ENCODE measurements around the gene ADORA3. TPM values are rescaled to one million over a fixed set of nuclear protein-coding genes. Genes with fewer than 3 reads are reported as not detected.

The ADORA3 gene
- total RNA-seq, 2 donors from 2014 or later = 2.0 to 11.3 TPM

GRCh38 chr1:111517469-111518225 is 14.2 kb upstream of the ADORA3 start:
- no peaks in the 10 kb centered on the region for H3K27me3 ChIP-seq
- no peaks in the 10 kb centered on the region for H3K9me3 ChIP-seq
- H3K4me3 ChIP-seq = no peak overlapping the region
- DNase-seq (ENCODE audit: low spot score) = no peak
- H3K27ac ChIP-seq = peak overlapping the region; percentile 86 to 87
- TF ChIP-seq CTCF (IDR thresholded peaks at IDR 0.05) = no peak
- H3K36me3 ChIP-seq = no peaks in the 10 kb centered on the region
- peaks cover 0 to 56% of the 10 kb centered on the region in 2 donors for H3K4me1 ChIP-seq

GRCh38 chr1:111516005-111516535 is 12.6 kb upstream of the ADORA3 start:
- Histone ChIP-seq H3K4me1 (peaks cover 0 to 60% of the 10 kb centered on the region in 2 donors), H3K27ac (peak overlapping the region; percentile 86 to 87), H3K9me3 (no peaks in the 10 kb centered on the region), H3K27me3 (no peaks in the 10 kb centered on the region), H3K36me3 (no peaks in the 10 kb centered on the region), H3K4me3 (peak overlapping the region; percentile 14 to 48)
- peak; percentile 85 for DNase-seq (ENCODE audit: low spot score)
- TF ChIP-seq CTCF (IDR thresholded peaks at IDR 0.05) = peak in 1 of 2 donors; percentile 46

- H3K36me3 ChIP-seq = no peaks in the 10 kb centered on the region
- H3K9me3 ChIP-seq = no peaks in the 10 kb centered on the region
- peak overlapping the region; percentile 14 to 48 for H3K4me3 ChIP-seq
- no peak for TF ChIP-seq CTCF (IDR thresholded peaks at IDR 0.05)
- DNase-seq (ENCODE audit: low spot score) = peak; percentile 82
- peak overlapping the region; percentile 86 to 87 for H3K27ac ChIP-seq
- no peaks in the 10 kb centered on the region for H3K27me3 ChIP-seq
- peaks cover 0 to 67% of the 10 kb centered on the region in 2 donors for H3K4me1 ChIP-seq
Measured at GRCh38 chr1:111515291-111516004, 12.0 kb upstream of the ADORA3 start.

- no peaks in the 10 kb centered on the region for H3K27me3 ChIP-seq
- TF ChIP-seq CTCF (IDR thresholded peaks at IDR 0.05) = no peak
- H3K9me3 ChIP-seq = no peaks in the 10 kb centered on the region
- no peak overlapping the region for H3K4me3 ChIP-seq
- no peak for DNase-seq (ENCODE audit: low spot score)
- H3K36me3 ChIP-seq = no peaks in the 10 kb centered on the region
- H3K27ac ChIP-seq = peak overlapping the region; percentile 2 to 8
- H3K4me1 ChIP-seq = peaks cover 0 to 85% of the 10 kb centered on the region in 2 donors
Measured at GRCh38 chr1:111513410-111514020, 10.1 kb upstream of the ADORA3 start.

- Histone ChIP-seq H3K4me1 (peaks cover 0 to 87% of the 10 kb centered on the region in 2 donors), H3K27ac (peak overlapping the region in 1 of 2 donors; percentile 8), H3K36me3 (no peaks in the 10 kb centered on the region), H3K4me3 (no peak overlapping the region), H3K9me3 (no peaks in the 10 kb centered on the region), H3K27me3 (no peaks in the 10 kb centered on the region)
- no peak for DNase-seq (ENCODE audit: low spot score)
- no peak for TF ChIP-seq CTCF (IDR thresholded peaks at IDR 0.05)
Measured at GRCh38 chr1:111512931-111513330, 9.5 kb upstream of the ADORA3 start.
